ENCODE data around the gene CCL20. TPM values are rescaled to one million over a fixed set of nuclear protein-coding genes. Genes with fewer than 3 reads are reported as not detected.

Gene CCL20
- total and polyA plus RNA-seq, 2 of the 8 experiments (the other 6 are each of a cell fraction or from before 2014, with no cell fraction given), result not detected

- TF ChIP-seq CTCF (IDR thresholded peaks at IDR 0.05; ENCODE audit: control extremely low read depth in 1 of 3, insufficient read depth in 1 of 3, low read depth in 1 of 3, low read length in 3 of 3) (no peak), CHD2 (IDR thresholded peaks at IDR 0.05; ENCODE audit: low read length) (no peak), POLR2A (IDR thresholded peaks at IDR 0.05; ENCODE audit: control extremely low read depth in 1 of 2, low read depth in 2 of 2, low read length in 2 of 2) (no peak), CBX5 (IDR thresholded peaks at IDR 0.05; ENCODE audit: low read depth, low read length) (no peak)
Observed at GRCh38 chr2:227799202-227799601, 14.4 kb upstream of the CCL20 start (continued).

Measured in H1 (cell line).